Measurements from ENCODE around the gene TMEM174.

Gene TMEM174

GRCh38 chr5:73154208-73155006, 18.6 kb upstream of the TMEM174 start:
- DNase-seq, result no peak

GRCh38 chr5:73155271-73156222, 17.4 kb upstream of the TMEM174 start:
- DNase-seq, result peak; percentile 54

GRCh38 chr5:73157414-73158303, 15.3 kb upstream of the TMEM174 start:
- peak; percentile 23 for DNase-seq

GRCh38 chr5:73158313-73158712, 14.7 kb upstream of the TMEM174 start:
- DNase-seq, result no peak

GRCh38 chr5:73160239-73160671, 12.7 kb upstream of the TMEM174 start:
- no peak for DNase-seq

- DNase-seq, result no peak
Observed at GRCh38 chr5:73170522-73170921, 2.5 kb upstream of the TMEM174 start.

GRCh38 chr5:73171495-73171894, 1.5 kb upstream of the TMEM174 start:
- DNase-seq, result no peak

- DNase-seq, result no peak
Observed at GRCh38 chr5:73174100-73174815, 1.3 kb downstream of the TMEM174 start.

- DNase-seq, result no peak
Observed at GRCh38 chr5:73176250-73176649, 3.3 kb downstream of the TMEM174 start.

GRCh38 chr5:73178265-73178664, 5.3 kb downstream of the TMEM174 start:
- no peak for DNase-seq

GRCh38 chr5:73179730-73180129, 6.7 kb downstream of the TMEM174 start:
- no peak for DNase-seq

GRCh38 chr5:73180566-73180965, 7.6 kb downstream of the TMEM174 start:
- no peak for DNase-seq

- DNase-seq, result no peak
Observed at GRCh38 chr5:73182307-73182706, 9.3 kb downstream of the TMEM174 start.

- no peak for DNase-seq
Observed at GRCh38 chr5:73183000-73183399, 10.0 kb downstream of the TMEM174 start.

- no peak for DNase-seq
Observed at GRCh38 chr5:73183481-73183891, 10.5 kb downstream of the TMEM174 start.

- no peak for DNase-seq
Observed at GRCh38 chr5:73186976-73187375, 14.0 kb downstream of the TMEM174 start.

- peak; percentile 35 for DNase-seq
Observed at GRCh38 chr5:73188764-73189531, 16.0 kb downstream of the TMEM174 start.

GRCh38 chr5:73189871-73190376, 16.9 kb downstream of the TMEM174 start:
- peak; percentile 41 for DNase-seq

GRCh38 chr5:73192370-73192769, 19.4 kb downstream of the TMEM174 start:
- no peak for DNase-seq

- DNase-seq, result no peak
Observed at GRCh38 chr5:73193592-73193991, 20.6 kb downstream of the TMEM174 start.

GRCh38 chr5:73196201-73196600, 23.2 kb downstream of the TMEM174 start:
- DNase-seq, result no peak

All from eye (tissue), 1 donor.